GM12878 (cell line): Measurements from ENCODE around the gene TXNDC17. TPM values are rescaled to one million over a fixed set of nuclear protein-coding genes. Genes with fewer than 3 reads are reported as not detected.

Experiments
- ATAC-seq: fragments of 200-7000 bp; cut with Tn5 transposase; 3 replicates; pipeline ENCODE4 v1.9.1; 2020; ENCODE audit warnings: mild to moderate bottlenecking, moderate library complexity
- BruUV-seq: library from RNA; stranded (reverse); fragments of 400-500 nt; replicated peaks from 2 replicates; lab custom pipeline; 2021; lab: Mats Ljungman, UMichigan
- CTCF ChIA-PET: fragments of 300-600 bp; sonication (Branson Sonifier 250); formaldehyde crosslinking; extraction: SDS; loops from one replicate; lab custom pipeline; 2021; ENCODE audit warnings: inconsistent platforms; lab: Yijun Ruan, JAX
- POLR2A ChIA-PET: fragments of 350-600 bp; formaldehyde crosslinking; extraction: SDS; loops from one replicate; lab custom pipeline; 2021; ENCODE audit warnings: inconsistent platforms; lab: Charles Lee
- RAD21 ChIA-PET: fragments of 300-600 bp; sonication (Branson Sonifier 250); formaldehyde crosslinking; loops from one replicate; lab custom pipeline; 2023; ENCODE audit warnings: antibody characterized with exemption; ENCODE audit not compliant: unreplicated experiment; lab: Charles Lee
- SMC1A ChIA-PET: fragments of 300-600 bp; sonication (Branson Sonifier 250); formaldehyde crosslinking; loops from one replicate; lab custom pipeline; 2023; ENCODE audit not compliant: unreplicated experiment, uncharacterized antibody; lab: Charles Lee
- DNase-seq: peaks from one replicate; pipeline ENCODE4 v3.0.0-alpha.2; 2011; ENCODE audit warnings: low read depth, low spot score
- FAIRE-seq: peaks from 3 replicates; lab custom pipeline; 2011; peaks lifted over from hg19 to GRCh38; lab: Jason Lieb, UNC
- H2AFZ ChIP-seq: 2 replicates; pipeline ENCODE4 v1.6.0; 2011; ENCODE audit warnings: low read depth, low read length, control low read depth; ENCODE audit not compliant: control insufficient read depth
- H3K27ac ChIP-seq: 2 replicates; pipeline ENCODE4 v1.5.1; 2011; ENCODE audit warnings: control low read depth; ENCODE audit not compliant: control insufficient read depth, insufficient read depth
- H3K27me3 ChIP-seq, 2 experiments: replicated peaks in 1 of 2; 2 replicates each; pipeline versions ENCODE4 v1.6.0 to v1.6.1; 2011; ENCODE audit warnings: low read length in 1 of 2; ENCODE audit not compliant: control insufficient read depth in 2 of 2, insufficient read depth in 2 of 2
- H3K36me3 ChIP-seq, 2 experiments: 2 replicates each; pipeline ENCODE4 v1.5.1; 2011; ENCODE audit warnings: low read length in 1 of 2; ENCODE audit not compliant: control insufficient read depth in 2 of 2, insufficient read depth in 2 of 2
- H3K4me1 ChIP-seq: 2 replicates; pipeline ENCODE4 v1.6.1; 2011; ENCODE audit warnings: mild to moderate bottlenecking, low read length, moderate library complexity, mixed read lengths; ENCODE audit not compliant: control insufficient read depth, insufficient read depth
- H3K4me2 ChIP-seq: 2 replicates; pipeline ENCODE4 v1.6.0; 2011; ENCODE audit warnings: control low read depth; ENCODE audit not compliant: control insufficient read depth, insufficient read depth
- H3K4me3 ChIP-seq: fragments of 200-600 bp; sonication (generic); 2 replicates; pipeline ENCODE4 v1.5.1; 2016
- H3K79me2 ChIP-seq: 2 replicates; pipeline ENCODE4 v1.6.0; 2011; ENCODE audit warnings: low read length; ENCODE audit not compliant: control insufficient read depth, insufficient read depth
- H3K9ac ChIP-seq: 2 replicates; pipeline ENCODE4 v1.8.0; 2011; ENCODE audit warnings: low read length, control low read depth, mixed read lengths; ENCODE audit not compliant: control insufficient read depth, insufficient read depth
- H3K9me3 ChIP-seq: replicated peaks from 3 replicates; pipeline ENCODE4 v1.5.1; 2011; ENCODE audit warnings: mild to moderate bottlenecking, low read length; ENCODE audit not compliant: control insufficient read depth, insufficient read depth
- H4K20me1 ChIP-seq: 2 replicates; pipeline ENCODE4 v1.6.0; 2011; ENCODE audit not compliant: control insufficient read depth, insufficient read depth
- ZZZ3 ChIP-seq: IDR thresholded peaks from 2 replicates; pipeline ENCODE4 v1.6.1; 2011; ENCODE audit warnings: low read depth; ENCODE audit not compliant: control insufficient read depth, insufficient read length
- WGBS: methylation state at CpG from one replicate; pipeline ENCODE4 v1.1.6; 2016; ENCODE audit warnings: low lambda C conversion rate; ENCODE audit not compliant: insufficient replicate concordance, insufficient coverage; ENCODE audit errors: missing lambda C conversion rate; 5-methylcytosine and 5-hydroxymethylcytosine counted together
- in situ Hi-C: fragments of 300-500 bp; cut with MboI; formaldehyde crosslinking; loops from 9 replicates; pipeline ENCODE4 v1.14.3; 2018; ENCODE audit warnings: mixed read lengths
- intact Hi-C: fragments of 100-400 bp; cut with micrococcal nuclease; formaldehyde crosslinking; loops from one replicate; pipeline ENCODE4 v1.14.2; 2022; ENCODE audit not compliant: unreplicated experiment
- polyA plus RNA-seq, 11 experiments: library from polyadenylated mRNA; depleted of rRNA in 4 of 11; unstranded in 6 of 11; stranded (reverse) in 5 of 11; fragments of >200 nt; fragmentation: Nextera tagmentation in 4 of 11; fragmentation: Illumina TruSeq in 1 of 11; extraction: Ambion mirVana in 4 of 11; extraction: Trizol in 1 of 11; gene quantifications; 1 replicate in 1 of 11; 2 replicates in 10 of 11; pipeline versions ENCODE4 v1.2.1 to v1.2.3, GENCODE V29; 2011 to 2016; ENCODE audit warnings: inconsistent platforms in 2 of 11, missing spikeins in 2 of 11, low read depth in 1 of 11
- total RNA-seq, 4 experiments: library from RNA; depleted of rRNA in 3 of 4; stranded (reverse); fragments of >200 nt in 3 of 4; fragmentation: Illumina TruSeq in 1 of 4; extraction: Trizol in 1 of 4; gene quantifications; 2 replicates each; pipeline versions ENCODE4 v1.2.1 to v1.2.3, GENCODE V29; 2013 to 2021
- TF ChIP-seq, protein P1 (sequence below): IDR thresholded peaks from 2 replicates; pipeline ENCODE4 v1.6.1; 2012; ENCODE audit warnings: mild to moderate bottlenecking, low read depth, low read length

TXNDC17 gene
- total and polyA plus RNA-seq, 10 of the 15 experiments (the other 5 are each of a cell fraction or from before 2014, with no cell fraction given), result 124 to 957 (median 216) TPM

DNA sequence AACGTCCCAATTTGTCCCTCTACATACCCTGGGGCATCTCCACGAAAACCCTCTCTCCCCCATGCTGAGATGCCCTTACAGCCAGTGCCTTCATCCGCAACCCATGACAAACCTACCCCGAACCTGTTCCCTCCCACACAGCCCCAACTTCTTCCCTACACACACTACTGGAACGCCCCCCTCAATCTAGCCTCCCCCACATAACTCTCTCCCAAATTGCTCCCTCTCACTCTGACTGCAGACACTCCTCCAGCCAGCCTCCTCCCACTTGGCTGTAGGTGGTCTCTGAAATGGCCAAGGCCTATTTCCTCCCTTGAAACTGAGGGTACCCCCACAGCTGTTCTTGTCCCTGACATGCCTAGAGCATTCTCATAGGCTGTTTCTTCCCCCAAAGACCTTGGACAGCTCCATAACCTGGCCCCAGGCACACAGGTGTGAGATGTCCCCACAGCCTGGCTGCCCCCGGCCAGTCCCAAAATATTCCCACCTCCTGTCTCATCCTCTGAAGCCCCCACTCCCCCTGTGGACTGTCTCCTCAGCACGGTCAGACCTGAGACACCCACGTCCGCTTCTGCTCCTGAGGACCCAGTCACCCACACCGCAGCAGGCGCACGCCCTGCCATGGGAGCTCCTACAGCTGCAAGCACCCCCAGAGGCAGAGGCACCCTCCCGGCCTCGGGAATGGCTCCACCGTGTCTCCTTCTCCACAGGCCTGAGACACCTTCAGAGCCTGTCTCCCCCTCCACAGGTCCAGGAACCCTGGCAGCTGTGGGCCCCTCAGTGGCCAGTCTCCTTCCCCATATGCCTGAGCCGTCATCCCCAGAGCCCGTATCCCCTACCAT lies 4.0 kb upstream of the TXNDC17 start:
- peaks cover 0 to 8% of the 10 kb centered on the region in 2 experiments; a peak in 1 of 4 replicates for H3K36me3 ChIP-seq
- in situ Hi-C loops (no loop called here), intact Hi-C loops (no loop called here)
- FAIRE-seq (no peak), DNase-seq (no peak), ATAC-seq (no peak)
- peaks cover 29% of the 10 kb centered on the region for H3K79me2 ChIP-seq
- H3K4me2 ChIP-seq, result no peak overlapping the region
- ChIA-PET RAD21 (no interaction called here), POLR2A (no interaction called here), CTCF (interaction anchor here (0.6 kb wide), 1 partner anchor 163 kb away, joined by 3 read pairs; no protein-coding TSS in a partner anchor), SMC1A (no interaction called here)
- no peaks in the 10 kb centered on the region; the same call in 2 of the 3 replicates for H3K9me3 ChIP-seq
- H2AFZ ChIP-seq, result no peak overlapping the region
- no peaks in the 10 kb centered on the region for H4K20me1 ChIP-seq
- no peak overlapping the region for H3K4me3 ChIP-seq
- TF ChIP-seq, protein P1, sequence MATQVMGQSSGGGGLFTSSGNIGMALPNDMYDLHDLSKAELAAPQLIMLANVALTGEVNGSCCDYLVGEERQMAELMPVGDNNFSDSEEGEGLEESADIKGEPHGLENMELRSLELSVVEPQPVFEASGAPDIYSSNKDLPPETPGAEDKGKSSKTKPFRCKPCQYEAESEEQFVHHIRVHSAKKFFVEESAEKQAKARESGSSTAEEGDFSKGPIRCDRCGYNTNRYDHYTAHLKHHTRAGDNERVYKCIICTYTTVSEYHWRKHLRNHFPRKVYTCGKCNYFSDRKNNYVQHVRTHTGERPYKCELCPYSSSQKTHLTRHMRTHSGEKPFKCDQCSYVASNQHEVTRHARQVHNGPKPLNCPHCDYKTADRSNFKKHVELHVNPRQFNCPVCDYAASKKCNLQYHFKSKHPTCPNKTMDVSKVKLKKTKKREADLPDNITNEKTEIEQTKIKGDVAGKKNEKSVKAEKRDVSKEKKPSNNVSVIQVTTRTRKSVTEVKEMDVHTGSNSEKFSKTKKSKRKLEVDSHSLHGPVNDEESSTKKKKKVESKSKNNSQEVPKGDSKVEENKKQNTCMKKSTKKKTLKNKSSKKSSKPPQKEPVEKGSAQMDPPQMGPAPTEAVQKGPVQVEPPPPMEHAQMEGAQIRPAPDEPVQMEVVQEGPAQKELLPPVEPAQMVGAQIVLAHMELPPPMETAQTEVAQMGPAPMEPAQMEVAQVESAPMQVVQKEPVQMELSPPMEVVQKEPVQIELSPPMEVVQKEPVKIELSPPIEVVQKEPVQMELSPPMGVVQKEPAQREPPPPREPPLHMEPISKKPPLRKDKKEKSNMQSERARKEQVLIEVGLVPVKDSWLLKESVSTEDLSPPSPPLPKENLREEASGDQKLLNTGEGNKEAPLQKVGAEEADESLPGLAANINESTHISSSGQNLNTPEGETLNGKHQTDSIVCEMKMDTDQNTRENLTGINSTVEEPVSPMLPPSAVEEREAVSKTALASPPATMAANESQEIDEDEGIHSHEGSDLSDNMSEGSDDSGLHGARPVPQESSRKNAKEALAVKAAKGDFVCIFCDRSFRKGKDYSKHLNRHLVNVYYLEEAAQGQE, result peak; percentile 52; the same call in 1 of the 2 replicates
- no peak for TF ChIP-seq ZZZ3
- 90% methylated on average over 17 of the region's 17 CpGs for WGBS
- H3K4me1 ChIP-seq, result peaks cover 11% of the 10 kb centered on the region; the same call in 1 of the 2 replicates
- H3K27me3 ChIP-seq, result no peaks in the 10 kb centered on the region
- H3K9ac ChIP-seq, result no peak overlapping the region
- BruUV-seq, result no TSS peak
- no peak overlapping the region for H3K27ac ChIP-seq
